SU-DHL-6 (cell line): ENCODE results near the gene TLK2.
"Not testable (repeated sequence)": the region's sequence is repeated elsewhere in the genome, so short reads cannot be mapped to it uniquely, and the experiment has no call there.

Experiments
- H2AFZ ChIP-seq: fragments of 200-600 bp; sonication (generic); 2 replicates; pipeline ENCODE4 v1.6.1; 2014; ENCODE audit warnings: low read depth, mild to moderate bottlenecking, moderate library complexity, mixed read lengths, antibody characterized with exemption, low read length; ENCODE audit not compliant: severe bottlenecking
- H3F3A ChIP-seq: fragments of 200-600 bp; shearing (Covaris generic); 2 replicates; pipeline ENCODE4 v1.6.0; 2016; ENCODE audit warnings: antibody characterized with exemption, mild to moderate bottlenecking; ENCODE audit not compliant: insufficient read depth
- H3K27ac ChIP-seq: fragments of 200-600 bp; sonication (generic); 2 replicates; pipeline ENCODE4 v1.5.1; 2016; ENCODE audit warnings: low read depth, mild to moderate bottlenecking, low read length, moderate library complexity, mixed read lengths
- H3K27me3 ChIP-seq: fragments of 200-600 bp; sonication (generic), shearing (Covaris generic); 2 replicates; pipeline ENCODE4 v1.6.0; 2014; ENCODE audit warnings: mild to moderate bottlenecking, low read length
- H3K36me3 ChIP-seq: fragments of 200-600 bp; sonication (generic); 2 replicates; pipeline ENCODE4 v1.6.1; 2014; ENCODE audit warnings: mild to moderate bottlenecking, low read length, mixed read lengths
- H3K4me2 ChIP-seq: fragments of 300-600, 200-600 bp; shearing (Covaris generic), sonication (generic); 2 replicates; pipeline ENCODE4 v1.6.0; 2014; ENCODE audit warnings: low read length, low read depth, mild to moderate bottlenecking; ENCODE audit not compliant: poor library complexity, severe bottlenecking
- H3K4me3 ChIP-seq: fragments of 200-600 bp; sonication (generic); 2 replicates; pipeline ENCODE4 v1.5.1; 2014; ENCODE audit warnings: antibody characterized with exemption, low read length, mild to moderate bottlenecking, mixed read lengths; ENCODE audit not compliant: insufficient read depth, poor library complexity, severe bottlenecking
- H3K79me2 ChIP-seq: fragments of 200-600 bp; sonication (generic); 2 replicates; pipeline ENCODE4 v1.6.1; 2014; ENCODE audit warnings: mild to moderate bottlenecking, low read length, moderate library complexity; ENCODE audit not compliant: insufficient read depth
- H3K9ac ChIP-seq: fragments of 200-600 bp; sonication (generic); 2 replicates; pipeline ENCODE4 v1.7.0; 2014; ENCODE audit warnings: mild to moderate bottlenecking, low read length
- H3K9me2 ChIP-seq: fragments of 200-600 bp; sonication (generic); replicated peaks from 2 replicates; pipeline ENCODE4 v1.6.1; 2014; ENCODE audit warnings: low read length; ENCODE audit not compliant: insufficient read depth
- H3K9me3 ChIP-seq: fragments of 200-600 bp; sonication (generic); 2 replicates; pipeline ENCODE4 v1.6.1; 2014; ENCODE audit warnings: low read length, mixed read lengths; ENCODE audit not compliant: insufficient read depth
- H4K20me1 ChIP-seq: fragments of 200-600 bp; sonication (generic); 2 replicates; pipeline ENCODE4 v1.6.1; 2014; ENCODE audit warnings: low read depth, mild to moderate bottlenecking, antibody characterized with exemption, low read length, moderate library complexity, mixed read lengths

Gene TLK2

GRCh38 chr17:62471380-62471880 lies 7.2 kb upstream of the TLK2 start:
- peak overlapping the region; percentile 61 for H3K27ac ChIP-seq
- not testable (repeated sequence) for H2AFZ ChIP-seq, H3K9me3 ChIP-seq, H3K27me3 ChIP-seq, H3K36me3 ChIP-seq, H3K4me3 ChIP-seq, H3K79me2 ChIP-seq, H4K20me1 ChIP-seq, H3K9me2 ChIP-seq, H3F3A ChIP-seq
- peak overlapping the region; percentile 26 for H3K4me2 ChIP-seq
- peak overlapping the region; percentile 29 for H3K9ac ChIP-seq

- peak overlapping the region; percentile 11; the same call in 1 of the 2 replicates for H3K27ac ChIP-seq
- H3K4me3 ChIP-seq = not testable (repeated sequence)
Measured at GRCh38 chr17:62473030-62473982, 5.3 kb upstream of the TLK2 start.

GRCh38 chr17:62477111-62477510 lies 1.5 kb upstream of the TLK2 start:
- Histone ChIP-seq H3K9ac (peak overlapping the region; percentile 92), H3K79me2 (peaks cover 44% of the 10 kb centered on the region), H3K27ac (peak overlapping the region; percentile 73), H3K4me3 (peak overlapping the region; percentile 82), H3K4me2 (peak overlapping the region; percentile 84)
- H3F3A ChIP-seq, H3K36me3 ChIP-seq, H4K20me1 ChIP-seq, H3K9me3 ChIP-seq, H3K27me3 ChIP-seq, H2AFZ ChIP-seq, H3K9me2 ChIP-seq: not testable (repeated sequence)

More at GRCh38 chr17:62473030-62473982, 5.3 kb upstream of the TLK2 start:
- not testable (repeated sequence) for H3K27me3 ChIP-seq, H3K9me2 ChIP-seq, H3K9ac ChIP-seq, H3K4me2 ChIP-seq, H4K20me1 ChIP-seq, H3K9me3 ChIP-seq, H2AFZ ChIP-seq, H3F3A ChIP-seq, H3K36me3 ChIP-seq
- peaks cover 17% of the 10 kb centered on the region for H3K79me2 ChIP-seq

GRCh38 chr17:62477718-62478408 lies 762 bp upstream of the TLK2 start:
- peak overlapping the region; percentile 26 for H2AFZ ChIP-seq
- H3K27ac ChIP-seq = peak overlapping the region; percentile 73

GRCh38 chr17:62478880-62479638 lies 434 bp downstream of the TLK2 start:
- H3K4me2 ChIP-seq = peak overlapping the region; percentile 67
- not testable (repeated sequence) for H2AFZ ChIP-seq

More at GRCh38 chr17:62477718-62478408, 762 bp upstream of the TLK2 start:
- not testable (repeated sequence) for H3K9me3 ChIP-seq, H3F3A ChIP-seq, H3K36me3 ChIP-seq, H3K27me3 ChIP-seq, H4K20me1 ChIP-seq, H3K9me2 ChIP-seq
- peak overlapping the region; percentile 82 for H3K4me3 ChIP-seq
- peaks cover 52% of the 10 kb centered on the region for H3K79me2 ChIP-seq
- H3K4me2 ChIP-seq = peak overlapping the region; percentile 84
- peak overlapping the region; percentile 92 for H3K9ac ChIP-seq

GRCh38 chr17:62479639-62480258 lies 1.1 kb downstream of the TLK2 start:
- H3K4me2 ChIP-seq = peak overlapping the region; percentile 67
- peak overlapping the region; percentile 65 for H3K27ac ChIP-seq
- H3K4me3 ChIP-seq = peak overlapping the region; percentile 83
- H3F3A ChIP-seq, H3K27me3 ChIP-seq, H2AFZ ChIP-seq, H3K36me3 ChIP-seq, H3K9me2 ChIP-seq, H4K20me1 ChIP-seq, H3K9me3 ChIP-seq: not testable (repeated sequence)
- peak overlapping the region; percentile 76 for H3K9ac ChIP-seq
- H3K79me2 ChIP-seq = peaks cover 62% of the 10 kb centered on the region

More at GRCh38 chr17:62478880-62479638, 434 bp downstream of the TLK2 start:
- Histone ChIP-seq H3K4me3 (peak overlapping the region; percentile 83), H3K27ac (peak overlapping the region; percentile 65), H3K79me2 (peaks cover 62% of the 10 kb centered on the region), H3K9ac (peak overlapping the region; percentile 76)
- not testable (repeated sequence) for H3K36me3 ChIP-seq, H3K27me3 ChIP-seq, H4K20me1 ChIP-seq, H3F3A ChIP-seq, H3K9me3 ChIP-seq, H3K9me2 ChIP-seq

- not testable (repeated sequence) for H4K20me1 ChIP-seq, H2AFZ ChIP-seq, H3K4me3 ChIP-seq, H3K36me3 ChIP-seq, H3K27ac ChIP-seq, H3K4me2 ChIP-seq, H3K9me2 ChIP-seq, H3K9ac ChIP-seq, H3F3A ChIP-seq, H3K9me3 ChIP-seq, H3K27me3 ChIP-seq
- peaks cover 77% of the 10 kb centered on the region for H3K79me2 ChIP-seq
Measured at GRCh38 chr17:62482553-62482952, 3.9 kb downstream of the TLK2 start.
